ENCODE measurements around the gene GALNTL6. TPM values are rescaled to one million over a fixed set of nuclear protein-coding genes. Genes with fewer than 3 reads are reported as not detected.

GALNTL6 gene
- total and polyA plus RNA-seq, 2 donors (not counting 1 experiment from before 2014, with no cell fraction given) = not detected

GRCh38 chr4:172721659-172722058 lies 908.5 kb downstream of the GALNTL6 start:
- no peaks in the 10 kb centered on the region for H3K36me3 ChIP-seq (ENCODE audit: control insufficient read depth, insufficient read depth, low read length)
- H3K9me3 ChIP-seq (ENCODE audit: control insufficient read depth, insufficient read depth, low read depth, low read length) = no peaks in the 10 kb centered on the region
- H3K27ac ChIP-seq (ENCODE audit: insufficient read depth, low read length) = no peak overlapping the region
- H3K27me3 ChIP-seq (ENCODE audit: control insufficient read depth, insufficient read depth, low read length) = no peaks in the 10 kb centered on the region
- DNase-seq (ENCODE audit: low read depth in 2 of 2) = no peak
- no peak overlapping the region for H3K4me3 ChIP-seq (replicated peaks in 1 of 4; ENCODE audit: control extremely low read depth in 1 of 4, insufficient read depth in 1 of 4, low read depth in 3 of 4, low read length in 4 of 4)
- TF ChIP-seq CTCF (conservative IDR thresholded peaks at IDR 0.05 in 1 of 2, IDR thresholded peaks at IDR 0.05 in 1 of 2; ENCODE audit: low read depth in 1 of 2, low read length in 2 of 2) (no peak), EZH2 (IDR thresholded peaks at IDR 0.05; ENCODE audit: low read length, missing control alignments) (no peak)
- no peak overlapping the region for H2AFZ ChIP-seq (ENCODE audit: low read length)
- no peaks in the 10 kb centered on the region for H3K79me2 ChIP-seq (ENCODE audit: control insufficient read depth, insufficient read depth, low read length)
- H3K9ac ChIP-seq (ENCODE audit: insufficient read depth, low read length) = no peak overlapping the region
- H3K4me1 ChIP-seq (ENCODE audit: control insufficient read depth, extremely low read depth, insufficient read depth, low read length) = no peaks in the 10 kb centered on the region
- H3K4me2 ChIP-seq (ENCODE audit: extremely low read depth, insufficient read depth, low read length) = no peak overlapping the region
- H4K20me1 ChIP-seq (ENCODE audit: control insufficient read depth, extremely low read depth, insufficient read depth, low read length) = no peaks in the 10 kb centered on the region

GRCh38 chr4:172725581-172725980 lies 912.4 kb downstream of the GALNTL6 start:
- H3K79me2 ChIP-seq (ENCODE audit: control insufficient read depth, insufficient read depth, low read length) = no peaks in the 10 kb centered on the region
- H3K4me3 ChIP-seq (replicated peaks in 1 of 4; ENCODE audit: control extremely low read depth in 1 of 4, insufficient read depth in 1 of 4, low read depth in 3 of 4, low read length in 4 of 4) = no peak overlapping the region
- H3K4me2 ChIP-seq (ENCODE audit: extremely low read depth, insufficient read depth, low read length) = no peak overlapping the region
- H3K36me3 ChIP-seq (ENCODE audit: control insufficient read depth, insufficient read depth, low read length) = no peaks in the 10 kb centered on the region
- TF ChIP-seq CTCF (conservative IDR thresholded peaks at IDR 0.05 in 1 of 2, IDR thresholded peaks at IDR 0.05 in 1 of 2; ENCODE audit: low read depth in 1 of 2, low read length in 2 of 2) (no peak), EZH2 (IDR thresholded peaks at IDR 0.05; ENCODE audit: low read length, missing control alignments) (no peak)
- H3K9me3 ChIP-seq (ENCODE audit: control insufficient read depth, insufficient read depth, low read depth, low read length) = no peaks in the 10 kb centered on the region
- no peak overlapping the region for H3K9ac ChIP-seq (ENCODE audit: insufficient read depth, low read length)
- H4K20me1 ChIP-seq (ENCODE audit: control insufficient read depth, extremely low read depth, insufficient read depth, low read length) = no peaks in the 10 kb centered on the region
- peak in 1 of 2 donors; percentile 1 for DNase-seq (ENCODE audit: low read depth in 2 of 2)
- H3K4me1 ChIP-seq (ENCODE audit: control insufficient read depth, extremely low read depth, insufficient read depth, low read length) = no peaks in the 10 kb centered on the region
- H3K27ac ChIP-seq (ENCODE audit: insufficient read depth, low read length) = no peak overlapping the region
- no peaks in the 10 kb centered on the region for H3K27me3 ChIP-seq (ENCODE audit: control insufficient read depth, insufficient read depth, low read length)
- no peak overlapping the region for H2AFZ ChIP-seq (ENCODE audit: low read length)

- H3K4me2 ChIP-seq (ENCODE audit: extremely low read depth, insufficient read depth, low read length) = no peak overlapping the region
- H3K9ac ChIP-seq (ENCODE audit: insufficient read depth, low read length) = no peak overlapping the region
- DNase-seq (ENCODE audit: low read depth in 2 of 2) = no peak
Observed at GRCh38 chr4:172726001-172726423, 912.8 kb downstream of the GALNTL6 start.

More at GRCh38 chr4:172726001-172726423, 912.8 kb downstream of the GALNTL6 start:
- Histone ChIP-seq H4K20me1 (ENCODE audit: control insufficient read depth, extremely low read depth, insufficient read depth, low read length) (no peaks in the 10 kb centered on the region), H3K9me3 (ENCODE audit: control insufficient read depth, insufficient read depth, low read depth, low read length) (no peaks in the 10 kb centered on the region), H3K36me3 (ENCODE audit: control insufficient read depth, insufficient read depth, low read length) (no peaks in the 10 kb centered on the region), H3K27me3 (ENCODE audit: control insufficient read depth, insufficient read depth, low read length) (no peaks in the 10 kb centered on the region), H3K27ac (ENCODE audit: insufficient read depth, low read length) (no peak overlapping the region), H3K79me2 (ENCODE audit: control insufficient read depth, insufficient read depth, low read length) (no peaks in the 10 kb centered on the region), H3K4me1 (ENCODE audit: control insufficient read depth, extremely low read depth, insufficient read depth, low read length) (no peaks in the 10 kb centered on the region), H3K4me3 (replicated peaks in 1 of 4; ENCODE audit: control extremely low read depth in 1 of 4, insufficient read depth in 1 of 4, low read depth in 3 of 4, low read length in 4 of 4) (no peak overlapping the region), H2AFZ (ENCODE audit: low read length) (no peak overlapping the region)
- TF ChIP-seq CTCF (conservative IDR thresholded peaks at IDR 0.05 in 1 of 2, IDR thresholded peaks at IDR 0.05 in 1 of 2; ENCODE audit: low read depth in 1 of 2, low read length in 2 of 2) = no peak
- TF ChIP-seq EZH2 (IDR thresholded peaks at IDR 0.05; ENCODE audit: low read length, missing control alignments) = no peak
